ENCODE data around the gene MFSD6.

The MFSD6 gene

DNA sequence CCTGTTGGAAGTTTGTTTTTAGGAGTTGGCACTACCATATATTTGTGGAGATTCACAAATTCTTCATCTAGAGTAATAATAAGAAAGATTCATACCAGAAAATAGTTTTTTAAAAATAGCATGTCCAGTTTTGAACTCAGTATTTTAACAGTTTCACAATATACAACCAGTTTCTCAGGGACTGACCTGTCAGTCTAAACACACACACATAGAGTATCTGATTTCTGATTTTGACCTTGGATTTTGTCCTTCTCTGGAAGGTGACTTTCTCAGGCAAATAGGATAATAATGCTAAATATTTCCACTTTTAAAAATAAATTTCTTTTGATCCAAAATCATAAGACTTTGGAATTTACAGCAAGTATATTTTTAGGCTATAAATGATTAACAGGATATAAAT lies 32.0 kb downstream of the MFSD6 start:
- DNase-seq (ENCODE audit: low spot score): no peak

DNA sequence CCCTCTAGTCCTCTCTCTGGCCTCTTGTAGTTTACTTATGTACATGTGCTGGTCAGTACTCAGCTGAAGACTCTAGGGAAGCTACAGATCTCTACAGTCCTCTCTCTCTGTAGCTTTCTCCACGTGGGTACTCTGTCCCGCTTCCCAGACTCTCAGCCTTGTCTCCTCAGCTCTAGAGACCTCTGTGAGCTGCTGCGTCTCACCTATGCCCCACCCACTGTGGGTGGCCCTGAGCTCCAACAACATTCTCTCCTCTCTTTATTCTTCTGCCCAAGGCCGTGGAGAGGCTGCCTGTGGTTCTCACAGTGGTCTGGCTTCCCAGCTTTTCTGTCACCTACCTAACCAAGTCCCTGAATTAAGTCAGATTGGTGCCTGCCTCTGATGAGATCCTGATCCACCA lies 33.4 kb downstream of the MFSD6 start:
- DNase-seq (ENCODE audit: low spot score): no peak

DNA sequence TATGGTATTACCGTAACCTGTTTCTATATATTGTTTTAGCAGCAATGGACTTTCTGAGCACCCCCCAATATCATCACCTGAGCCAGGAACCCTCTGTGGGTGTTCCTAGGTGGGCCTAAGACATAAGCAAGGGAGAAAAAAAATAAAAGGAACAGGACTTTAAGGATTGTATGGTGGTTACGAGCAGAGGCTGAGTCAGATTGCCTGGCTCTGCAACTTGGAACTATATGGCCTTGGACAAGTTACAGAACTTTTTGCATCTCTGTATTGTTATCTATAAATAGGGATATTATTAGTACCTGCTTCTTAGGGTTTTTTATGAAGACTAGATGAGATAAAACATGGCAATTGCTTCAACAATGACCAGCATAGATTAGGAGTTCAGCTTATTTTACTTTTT lies 34.9 kb downstream of the MFSD6 start:
- no peak for DNase-seq (ENCODE audit: low spot score)

DNA sequence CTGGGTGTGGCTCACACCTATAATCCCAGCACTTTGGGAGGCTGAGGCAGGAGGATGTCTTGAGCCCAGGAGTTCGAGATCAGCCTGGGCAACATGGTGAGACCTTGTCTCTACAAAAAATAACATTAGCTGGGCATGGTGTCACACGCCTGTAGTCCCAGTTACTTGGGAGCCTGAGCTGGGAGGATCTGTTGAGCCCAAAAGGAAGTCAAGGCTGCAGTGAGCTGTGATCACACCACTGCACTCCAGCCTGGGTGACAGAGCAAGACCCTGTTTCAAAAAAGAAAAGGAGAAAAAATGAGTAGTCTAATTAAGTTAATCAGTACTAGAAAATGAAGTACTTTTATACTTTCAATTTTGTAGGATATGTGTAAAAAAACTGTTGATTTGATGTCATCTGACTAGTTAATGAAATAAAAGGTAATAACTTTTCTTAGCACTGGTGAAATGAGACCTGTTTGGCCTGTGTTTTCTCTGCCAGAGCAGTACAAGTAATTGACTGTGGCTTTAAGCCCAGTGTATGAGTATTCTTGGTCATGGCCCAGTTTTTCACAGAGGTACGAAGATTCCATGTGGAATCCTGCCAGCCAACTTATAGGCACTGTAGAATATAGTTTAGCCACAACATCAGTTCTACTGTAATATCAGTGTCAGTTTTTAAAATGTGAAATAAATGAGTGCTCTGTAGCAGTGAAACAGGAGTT lies 35.8 kb downstream of the MFSD6 start:
- DNase-seq (ENCODE audit: low spot score): no peak

DNA sequence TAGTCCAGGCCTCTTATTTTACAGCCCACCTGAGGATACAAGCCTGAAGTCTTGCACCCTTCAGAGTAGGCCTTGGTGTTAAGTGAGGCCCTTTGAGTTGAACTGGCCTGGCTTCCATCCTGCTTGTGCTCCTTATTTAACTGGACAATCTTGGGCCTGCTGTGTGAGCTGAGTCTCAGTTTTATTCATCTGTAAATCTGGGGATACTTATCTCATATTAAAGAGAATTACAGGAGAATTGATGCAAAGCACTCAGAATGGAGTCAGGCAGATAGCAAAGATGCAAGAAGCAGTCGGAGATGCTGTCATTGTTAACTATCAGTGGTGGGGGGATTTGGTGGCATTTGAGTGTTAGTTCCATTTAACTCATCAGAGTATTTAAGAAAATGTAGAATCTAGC lies 36.8 kb downstream of the MFSD6 start:
- DNase-seq (ENCODE audit: low spot score): no peak

DNA sequence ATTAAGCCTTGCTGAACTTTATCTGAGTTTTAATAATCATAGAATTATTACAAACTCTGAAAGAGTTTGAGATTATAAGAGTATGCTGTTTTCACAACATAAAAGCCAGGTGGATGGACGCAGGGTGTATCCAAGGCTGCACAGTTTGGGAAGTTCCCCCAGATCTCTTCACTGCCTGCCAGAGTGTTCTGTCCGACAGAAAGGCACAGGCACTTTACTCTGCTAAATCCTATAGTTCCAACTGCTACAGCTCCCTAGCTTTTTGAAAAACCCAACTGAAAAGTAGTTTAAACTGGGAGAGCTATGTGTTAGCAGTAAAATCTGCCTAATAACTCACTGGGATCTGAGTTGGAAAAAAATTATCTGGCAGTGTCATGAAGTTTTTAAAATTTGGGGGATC lies 38.0 kb downstream of the MFSD6 start:
- DNase-seq (ENCODE audit: low spot score): no peak

DNA sequence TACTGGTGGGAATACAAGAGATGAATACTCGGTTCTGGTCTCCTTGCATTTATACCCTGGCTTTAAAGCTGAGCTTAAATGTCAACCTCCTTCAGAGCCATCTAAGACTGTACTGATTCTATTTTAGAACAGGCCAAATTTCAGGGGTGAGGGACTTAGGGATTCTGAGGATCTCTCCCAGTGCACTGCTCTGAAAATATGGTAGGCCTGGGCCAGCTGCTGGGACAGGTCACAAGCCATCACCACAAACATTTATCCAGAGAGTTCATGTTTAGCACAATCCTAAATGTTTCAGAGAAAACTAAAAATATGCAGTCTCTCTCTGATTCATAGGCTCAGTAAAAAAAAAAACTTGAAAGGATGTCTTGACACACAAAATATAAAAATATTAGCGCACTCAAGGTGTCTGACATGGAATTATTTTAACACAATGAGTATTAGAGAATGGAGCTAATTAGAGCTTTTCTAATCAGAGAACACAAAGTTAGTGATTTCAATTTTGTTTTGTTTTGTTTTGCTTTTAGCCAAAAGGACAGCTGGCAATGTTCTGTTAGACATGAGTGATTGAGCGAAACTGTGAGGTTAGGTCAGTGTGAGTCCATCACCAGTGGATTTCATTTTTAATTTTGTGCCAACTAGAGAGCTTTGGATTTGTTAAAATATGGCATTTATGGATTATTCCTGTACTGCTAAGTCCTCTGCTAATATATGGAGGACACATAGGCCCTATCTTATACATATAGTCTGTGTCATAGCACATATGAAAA lies 38.8 kb downstream of the MFSD6 start:
- no peak for DNase-seq (ENCODE audit: low spot score)

DNA sequence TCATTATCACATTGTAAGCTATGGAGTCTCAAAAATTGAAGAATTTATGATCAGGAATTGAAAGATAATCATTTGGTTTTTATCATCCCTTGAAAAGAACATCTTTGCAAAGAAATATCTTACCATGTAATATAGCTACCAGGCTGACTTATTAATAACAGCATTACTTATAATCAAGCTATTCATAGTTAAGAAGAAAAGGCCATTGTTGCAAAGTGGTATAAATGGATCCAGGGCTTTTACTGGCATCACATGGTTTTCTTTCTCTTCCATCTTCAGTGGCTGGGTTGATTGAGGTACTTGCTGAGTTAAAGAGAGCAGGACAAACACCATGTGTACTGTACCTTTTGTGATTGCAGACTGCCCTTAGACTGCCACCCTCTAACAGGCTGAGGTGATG lies 39.6 kb downstream of the MFSD6 start:
- no peak for DNase-seq (ENCODE audit: low spot score)

DNA sequence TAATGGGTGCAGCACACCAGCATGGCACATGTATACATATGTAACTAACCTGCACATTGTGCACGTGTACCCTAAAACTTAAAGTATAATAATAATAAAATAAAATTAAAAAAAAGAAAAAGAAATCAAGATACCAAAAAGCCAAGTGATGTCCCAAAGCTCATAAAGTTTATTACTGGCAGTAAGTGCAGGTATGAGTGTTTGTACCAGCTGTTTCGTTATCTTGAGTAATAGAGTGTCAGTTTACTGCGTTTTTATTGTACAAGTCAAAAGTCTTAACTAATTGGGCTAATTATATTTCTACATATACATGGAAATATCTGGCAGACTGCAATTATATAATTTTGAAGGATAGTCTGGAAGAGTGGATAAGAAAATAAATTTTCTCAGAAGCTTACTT lies 41.8 kb downstream of the MFSD6 start:
- no peak for DNase-seq (ENCODE audit: low spot score)

DNA sequence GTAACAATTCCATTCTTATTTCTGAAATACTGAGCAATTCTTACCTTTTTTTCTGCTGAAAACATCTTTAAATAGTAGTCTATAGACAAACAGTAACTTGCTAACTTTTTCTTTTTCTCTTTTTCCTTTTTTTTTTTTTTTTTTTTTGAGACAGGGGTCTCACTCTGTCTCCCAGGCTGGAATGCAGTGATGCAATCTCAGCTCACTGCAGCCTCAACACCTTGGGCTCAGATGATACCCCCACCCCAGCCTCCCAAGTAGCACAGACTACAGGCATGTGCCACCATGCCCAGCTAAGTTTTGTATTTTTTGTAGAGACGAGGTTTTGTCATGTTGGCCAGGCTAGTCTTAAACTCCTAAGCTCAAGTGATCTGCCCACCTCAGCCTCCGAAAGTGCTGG lies 42.2 kb downstream of the MFSD6 start:
- DNase-seq (ENCODE audit: low spot score): no peak

DNA sequence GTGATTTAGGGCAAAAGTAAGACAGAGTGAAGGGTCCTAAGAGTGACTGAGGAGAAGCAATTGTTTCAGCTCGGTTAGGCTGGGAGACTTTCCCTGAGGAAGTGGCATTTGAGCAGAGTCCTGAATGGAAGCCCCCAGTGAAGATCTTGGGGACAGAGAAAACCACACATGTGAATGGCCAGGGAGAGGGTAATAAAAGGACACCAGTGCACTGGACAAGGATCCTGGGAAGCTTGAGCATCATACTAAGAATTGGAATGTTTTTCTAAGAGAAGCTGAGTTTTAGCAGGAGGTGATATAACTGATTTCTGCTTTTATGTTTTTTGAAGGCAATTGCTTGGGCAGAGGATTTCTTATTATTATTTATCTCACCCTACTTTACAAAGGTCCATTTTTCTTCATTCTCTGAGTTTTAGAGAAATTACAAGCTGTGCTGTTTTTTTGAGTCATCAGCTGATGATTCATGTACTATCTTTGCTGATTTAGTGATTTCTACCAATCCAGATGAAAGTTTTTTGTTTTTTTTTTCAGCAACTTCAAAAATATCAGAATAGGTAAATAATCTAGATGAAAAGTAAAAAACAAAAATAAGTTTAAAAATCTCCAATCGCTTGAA lies 43.5 kb downstream of the MFSD6 start:
- no peak for DNase-seq (ENCODE audit: low spot score)

DNA sequence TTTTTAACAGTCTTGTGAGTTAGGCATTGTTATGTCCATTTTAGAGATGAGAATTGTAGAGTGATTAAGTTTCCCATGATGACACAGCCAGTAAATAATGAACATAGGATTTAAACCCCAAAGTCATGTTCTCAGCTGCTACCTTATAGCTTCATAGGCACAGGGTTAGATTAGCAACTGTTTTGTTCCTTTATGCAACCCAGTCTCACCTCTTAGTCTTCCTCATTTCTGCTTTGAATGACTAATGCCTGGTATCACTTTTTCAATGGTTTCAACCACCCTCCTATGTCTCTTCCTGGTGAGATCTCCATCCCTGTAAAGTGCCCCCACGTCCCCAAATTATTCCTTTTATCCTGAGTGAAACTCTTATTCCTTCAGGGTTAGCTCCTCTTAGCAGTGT lies 44.3 kb downstream of the MFSD6 start:
- DNase-seq (ENCODE audit: low spot score): no peak

DNA sequence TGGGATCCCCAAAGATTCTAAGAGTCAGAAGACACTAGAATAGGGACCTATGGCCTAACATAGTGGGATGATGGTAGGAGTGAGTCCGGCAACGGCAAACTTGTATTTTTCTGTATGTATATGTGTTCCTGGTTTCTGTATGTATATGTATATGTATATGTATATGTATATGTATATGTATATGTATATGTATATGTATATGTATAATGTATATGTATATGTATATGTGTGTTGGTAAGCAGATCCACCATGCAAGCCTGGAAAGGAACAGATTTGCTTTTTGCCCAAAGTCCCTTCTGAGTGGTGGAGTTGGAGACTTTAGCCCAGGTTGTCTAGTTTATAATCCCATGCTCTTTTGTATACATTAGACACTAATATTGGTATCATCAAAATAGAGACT lies 46.6 kb downstream of the MFSD6 start:
- no peak for DNase-seq (ENCODE audit: low spot score)

DNA sequence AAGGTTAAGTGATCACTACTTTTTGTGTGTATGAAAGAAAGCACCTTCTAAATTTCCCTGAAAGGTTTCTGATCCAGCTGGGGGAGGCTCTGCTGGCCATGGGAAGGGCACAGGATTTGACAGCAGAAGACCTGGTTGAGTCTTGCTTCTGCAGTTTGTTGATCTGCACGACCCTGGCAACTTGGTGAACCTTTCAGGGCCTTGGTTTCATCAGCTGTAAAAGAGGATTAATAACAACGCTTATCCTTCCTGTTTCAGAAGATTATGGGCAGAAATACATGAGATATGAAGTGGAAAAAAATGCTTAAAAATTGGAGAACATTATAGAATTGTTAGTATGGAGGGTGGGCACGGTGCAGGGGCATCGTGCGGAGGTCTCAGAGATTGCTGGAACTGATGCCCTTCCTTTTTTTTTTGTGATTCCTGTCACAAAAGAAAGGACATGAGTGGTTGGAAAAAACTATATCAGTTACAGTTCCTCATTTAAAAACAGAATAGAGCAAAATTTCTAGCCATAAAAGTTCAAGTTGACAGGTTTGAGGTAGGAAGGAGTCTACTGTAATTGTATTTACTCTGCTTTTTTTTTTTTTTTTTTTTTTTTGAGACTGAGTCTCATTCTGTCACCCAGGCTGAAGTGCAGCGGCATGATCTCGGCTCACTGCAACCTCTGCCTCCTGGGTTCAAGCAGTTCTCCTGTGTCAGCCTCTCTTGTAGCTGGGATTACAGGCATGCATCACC lies 47.4 kb downstream of the MFSD6 start:
- no peak for DNase-seq (ENCODE audit: low spot score)

DNA sequence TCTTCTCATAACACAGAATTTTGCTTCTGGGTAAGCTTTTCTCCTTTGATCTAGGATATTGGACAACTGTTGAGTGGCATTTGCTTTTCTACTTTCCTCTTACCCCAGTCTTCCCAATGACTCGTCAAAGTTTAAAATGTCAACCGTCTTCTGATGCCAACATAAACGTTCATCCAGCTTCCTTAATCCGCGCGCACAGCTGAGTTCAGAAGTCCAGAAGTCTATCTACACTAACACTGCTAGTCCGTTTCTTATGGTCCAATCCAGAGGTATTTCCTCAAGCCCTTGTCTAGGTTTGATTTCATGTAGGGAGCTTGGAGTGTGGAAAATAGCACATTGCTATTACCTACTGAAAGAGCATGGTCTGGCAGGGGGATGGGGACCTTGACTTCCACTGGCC lies 48.7 kb downstream of the MFSD6 start:
- DNase-seq (ENCODE audit: low spot score): no peak

DNA sequence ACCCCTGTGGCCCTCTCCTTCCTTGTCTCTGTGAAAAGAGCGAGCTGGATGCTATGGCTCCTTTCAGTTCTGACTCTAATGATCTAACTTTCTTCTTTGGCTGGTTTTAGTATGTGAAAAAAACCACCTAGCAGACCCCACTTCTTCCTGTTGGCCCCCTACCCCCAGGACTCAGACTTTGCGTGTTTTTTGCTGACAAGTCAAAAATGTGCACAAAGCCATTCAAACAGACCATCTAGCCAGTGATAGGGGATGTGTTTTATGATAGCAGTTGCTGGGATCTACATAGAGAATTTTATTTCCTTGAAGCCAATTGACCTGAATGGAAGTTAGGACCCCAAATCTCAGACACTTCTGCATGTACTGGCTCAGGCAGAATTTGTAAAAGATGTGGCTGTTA lies 49.1 kb downstream of the MFSD6 start:
- DNase-seq (ENCODE audit: low spot score): no peak

DNA sequence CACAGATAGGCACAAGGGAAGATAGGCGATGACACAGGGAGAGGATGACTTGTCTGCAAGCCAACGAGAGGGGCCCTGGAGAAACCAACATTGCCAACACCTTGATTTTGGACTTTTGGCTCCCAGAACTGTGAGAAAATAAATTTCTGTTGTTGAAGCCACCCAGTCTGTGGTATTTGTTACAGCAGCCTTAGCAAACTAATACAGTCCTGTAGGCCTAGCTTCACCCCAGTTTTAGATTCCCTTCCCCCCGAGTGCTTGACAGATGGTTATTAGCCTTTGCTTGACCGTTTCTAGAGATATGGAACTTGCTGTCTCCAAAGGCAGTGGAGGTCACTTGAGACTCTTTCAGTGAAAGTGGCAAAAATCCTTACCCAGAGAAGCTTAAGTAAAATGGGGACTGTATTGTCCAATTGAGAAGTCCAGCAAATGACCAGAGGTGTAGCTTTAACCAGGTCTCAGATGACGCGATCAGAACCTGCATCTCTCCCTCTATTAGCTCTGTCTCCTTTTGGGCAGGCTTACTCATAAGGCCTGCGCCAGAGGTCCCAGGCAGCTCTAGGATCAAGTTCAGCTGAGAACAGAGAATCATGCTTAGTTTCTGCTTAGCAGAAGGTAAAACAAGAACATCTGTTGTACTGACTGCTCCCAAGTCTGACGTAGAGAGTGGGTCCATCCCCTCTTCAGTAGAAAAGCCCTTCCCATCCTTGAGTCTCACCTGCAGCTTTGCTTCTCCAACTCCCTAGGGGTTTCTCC lies 50.4 kb downstream of the MFSD6 start:
- DNase-seq (ENCODE audit: low spot score): no peak

DNA sequence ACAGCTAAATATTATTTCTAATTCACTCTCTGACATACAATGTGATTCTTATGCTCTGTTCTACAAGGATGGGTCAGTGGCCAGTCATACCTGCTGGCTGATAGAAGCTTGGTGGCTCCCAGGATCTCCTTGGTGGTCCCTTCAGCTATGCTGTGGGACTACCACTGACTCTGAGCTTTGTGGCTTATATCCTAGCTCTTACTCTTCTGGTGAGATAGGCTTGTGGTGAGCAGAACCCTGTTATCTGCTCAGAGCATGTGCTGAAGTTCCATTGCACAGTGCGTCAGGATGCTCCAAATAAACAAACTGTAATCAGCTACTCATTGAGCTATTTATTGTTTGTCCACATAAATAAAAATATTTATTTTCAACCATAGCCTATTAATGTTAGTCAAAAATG lies 51.7 kb downstream of the MFSD6 start:
- no peak for DNase-seq (ENCODE audit: low spot score)

DNA sequence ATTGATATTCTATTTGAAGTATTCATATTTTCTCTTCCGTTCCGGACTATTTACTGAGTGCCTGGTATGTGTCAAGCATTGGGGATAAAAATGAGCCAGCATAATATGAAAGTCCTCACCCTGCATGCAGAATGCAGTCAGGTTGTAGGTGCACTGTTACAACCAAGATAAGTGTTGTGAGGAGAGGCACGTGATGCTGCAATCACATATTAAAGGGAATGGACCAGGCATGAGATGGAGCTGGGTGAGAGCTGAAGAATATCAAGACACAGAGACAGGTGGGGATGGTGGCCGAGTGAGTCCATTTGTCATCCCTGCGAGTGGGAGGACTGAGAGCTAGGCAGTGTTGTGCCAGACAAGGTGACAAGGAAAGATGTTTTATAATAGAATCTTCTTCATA lies 52.3 kb downstream of the MFSD6 start:
- no peak for DNase-seq (ENCODE audit: low spot score)

DNA sequence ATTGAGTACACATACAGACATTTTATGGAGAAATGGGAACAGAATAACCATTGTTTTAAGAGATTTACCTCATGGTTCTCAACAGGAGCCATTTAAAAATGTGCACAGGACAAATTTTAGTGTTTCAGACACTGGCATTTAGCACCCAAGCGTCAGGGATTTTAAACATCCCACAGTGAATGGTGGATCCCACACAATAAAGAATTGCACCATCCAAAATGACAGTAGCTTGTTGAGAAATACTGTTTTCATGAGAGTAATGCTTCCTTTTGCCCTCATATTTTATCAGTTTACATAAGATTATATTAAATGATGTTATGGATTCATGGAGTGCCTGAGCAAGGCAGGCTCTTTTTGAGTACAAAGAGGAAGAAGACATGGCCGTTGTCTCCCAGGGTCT lies 54.0 kb downstream of the MFSD6 start:
- no peak for DNase-seq (ENCODE audit: low spot score)

DNA sequence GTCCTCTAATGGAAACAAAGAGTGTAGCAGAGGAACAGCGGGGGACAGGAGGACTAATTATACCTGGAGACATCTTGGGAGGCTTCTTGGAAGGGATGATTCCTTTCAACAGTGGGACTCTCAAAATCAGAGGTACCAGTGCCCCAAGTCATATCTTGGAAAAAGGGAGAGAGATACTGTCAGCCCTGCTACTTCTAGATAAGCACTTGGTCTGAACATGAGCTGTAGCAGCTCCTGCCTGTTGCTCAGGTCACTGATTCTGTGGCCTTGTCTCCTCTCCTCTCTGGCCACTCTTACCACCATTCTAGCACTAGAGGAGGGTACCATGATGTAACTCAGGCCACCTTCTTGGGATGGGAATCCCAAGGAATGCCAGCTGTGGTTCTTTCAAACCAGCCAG lies 54.5 kb downstream of the MFSD6 start:
- DNase-seq (ENCODE audit: low spot score): no peak

DNA sequence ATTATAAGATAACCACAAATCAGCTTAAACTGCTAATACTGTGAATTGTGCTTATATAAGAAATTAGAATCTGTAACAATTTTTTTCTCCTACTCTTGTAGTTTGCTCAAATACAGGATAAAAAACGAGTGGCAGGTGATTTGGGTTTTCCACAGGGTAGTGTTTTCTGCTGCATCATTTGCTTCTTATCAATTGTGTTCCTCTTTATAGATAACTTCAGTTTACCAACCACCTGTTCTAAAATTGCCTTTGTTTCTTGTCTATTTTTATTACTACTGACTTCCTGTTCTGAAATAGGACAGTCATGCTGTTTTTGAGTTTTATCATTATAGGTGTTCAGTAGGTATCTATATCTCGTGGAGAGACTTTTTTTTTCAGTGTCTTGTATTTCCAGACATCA lies 56.9 kb downstream of the MFSD6 start:
- no peak for DNase-seq (ENCODE audit: low spot score)

Data from kidney tubule cell (primary cell).